Measurements from ENCODE around the gene PHF12. TPM values are rescaled to one million over a fixed set of nuclear protein-coding genes. Genes with fewer than 3 reads are reported as not detected.

Gene PHF12
- polyA plus RNA-seq, 1 experiment, result 16.5 TPM

GRCh38 chr17:28968914-28969295, 17.6 kb upstream of the PHF12 start:
- Histone ChIP-seq H3K27me3 (ENCODE audit: control insufficient read depth, insufficient read depth, low read length) (peaks cover 10% of the 10 kb centered on the region), H3K4me3 (ENCODE audit: low read depth, low read length) (no peak overlapping the region), H3K36me3 (ENCODE audit: control insufficient read depth, insufficient read depth, low read length) (no peaks in the 10 kb centered on the region)
- TF ChIP-seq CTCF (IDR thresholded peaks at IDR 0.05; ENCODE audit: insufficient read depth, low read depth, low read length), result no peak
- POLR2A ChIA-PET, result no interaction called here
- CTCF ChIA-PET, result interaction anchor here (0.5 to 9.1 kb wide), 6 partner anchors 12 to 155 kb away, joined by 3 to 139 read pairs (median 4); no protein-coding TSS in a partner anchor
- no peak for DNase-seq (ENCODE audit: low read depth)

GRCh38 chr17:28968231-28968913, 17.1 kb upstream of the PHF12 start:
- ChIA-PET POLR2A (no interaction called here), CTCF (interaction anchor here (0.7 to 9.1 kb wide), 6 partner anchors 12 to 156 kb away, joined by 3 to 139 read pairs (median 4); no protein-coding TSS in a partner anchor)
- DNase-seq (ENCODE audit: low read depth), result no peak
- no peak for TF ChIP-seq CTCF (IDR thresholded peaks at IDR 0.05; ENCODE audit: insufficient read depth, low read depth, low read length)
- H3K27me3 ChIP-seq (ENCODE audit: control insufficient read depth, insufficient read depth, low read length), result peaks cover 9% of the 10 kb centered on the region
- no peak overlapping the region for H3K4me3 ChIP-seq (ENCODE audit: low read depth, low read length)
- H3K36me3 ChIP-seq (ENCODE audit: control insufficient read depth, insufficient read depth, low read length), result no peaks in the 10 kb centered on the region

- DNase-seq (ENCODE audit: low read depth), result no peak
- ChIA-PET POLR2A (no interaction called here), CTCF (interaction anchor here (1.2 to 9.1 kb wide), 4 partner anchors 13 to 147 kb away, joined by 3 to 139 read pairs (median 14); no protein-coding TSS in a partner anchor)
These were observed 16.2 kb upstream of the PHF12 start for GRCh38 chr17:28967221-28968135.

GRCh38 chr17:28963841-28964240, 12.5 kb upstream of the PHF12 start:
- ChIA-PET CTCF (interaction anchor here (1.0 to 10.0 kb wide), 9 partner anchors 10 to 236 kb away, joined by 3 to 432 read pairs (median 10); partner anchors contain the start of gene PHF12), POLR2A (no interaction called here)
- H3K4me3 ChIP-seq (ENCODE audit: low read depth, low read length), result no peak overlapping the region
- no peaks in the 10 kb centered on the region for H3K36me3 ChIP-seq (ENCODE audit: control insufficient read depth, insufficient read depth, low read length)
- TF ChIP-seq CTCF (IDR thresholded peaks at IDR 0.05; ENCODE audit: insufficient read depth, low read depth, low read length), result no peak
- H3K27me3 ChIP-seq (ENCODE audit: control insufficient read depth, insufficient read depth, low read length), result peaks cover 1% of the 10 kb centered on the region; the same call in 1 of the 2 replicates
- no peak for DNase-seq (ENCODE audit: low read depth)

More at GRCh38 chr17:28967221-28968135, 16.2 kb upstream of the PHF12 start:
- no peak overlapping the region for H3K4me3 ChIP-seq (ENCODE audit: low read depth, low read length)
- no peak for TF ChIP-seq CTCF (IDR thresholded peaks at IDR 0.05; ENCODE audit: insufficient read depth, low read depth, low read length)
- peaks cover 9% of the 10 kb centered on the region for H3K27me3 ChIP-seq (ENCODE audit: control insufficient read depth, insufficient read depth, low read length)
- H3K36me3 ChIP-seq (ENCODE audit: control insufficient read depth, insufficient read depth, low read length), result no peaks in the 10 kb centered on the region

All from BJ (cell line).